HPDE6-E6E7 (cell line): ENCODE results near the gene CDH16.
A peak's percentile ranks its signal among the peaks of the same experiment; 100 is the strongest.
"Not testable (repeated sequence)": the region's sequence is repeated elsewhere in the genome, so short reads cannot be mapped to it uniquely, and the experiment has no call there.

Experiments
- DNase-seq: peaks from one replicate; pipeline ENCODE4 v3.0.0; 2011; ENCODE audit warnings: missing footprints; ENCODE audit errors: extremely low spot score

Gene CDH16, protein sequence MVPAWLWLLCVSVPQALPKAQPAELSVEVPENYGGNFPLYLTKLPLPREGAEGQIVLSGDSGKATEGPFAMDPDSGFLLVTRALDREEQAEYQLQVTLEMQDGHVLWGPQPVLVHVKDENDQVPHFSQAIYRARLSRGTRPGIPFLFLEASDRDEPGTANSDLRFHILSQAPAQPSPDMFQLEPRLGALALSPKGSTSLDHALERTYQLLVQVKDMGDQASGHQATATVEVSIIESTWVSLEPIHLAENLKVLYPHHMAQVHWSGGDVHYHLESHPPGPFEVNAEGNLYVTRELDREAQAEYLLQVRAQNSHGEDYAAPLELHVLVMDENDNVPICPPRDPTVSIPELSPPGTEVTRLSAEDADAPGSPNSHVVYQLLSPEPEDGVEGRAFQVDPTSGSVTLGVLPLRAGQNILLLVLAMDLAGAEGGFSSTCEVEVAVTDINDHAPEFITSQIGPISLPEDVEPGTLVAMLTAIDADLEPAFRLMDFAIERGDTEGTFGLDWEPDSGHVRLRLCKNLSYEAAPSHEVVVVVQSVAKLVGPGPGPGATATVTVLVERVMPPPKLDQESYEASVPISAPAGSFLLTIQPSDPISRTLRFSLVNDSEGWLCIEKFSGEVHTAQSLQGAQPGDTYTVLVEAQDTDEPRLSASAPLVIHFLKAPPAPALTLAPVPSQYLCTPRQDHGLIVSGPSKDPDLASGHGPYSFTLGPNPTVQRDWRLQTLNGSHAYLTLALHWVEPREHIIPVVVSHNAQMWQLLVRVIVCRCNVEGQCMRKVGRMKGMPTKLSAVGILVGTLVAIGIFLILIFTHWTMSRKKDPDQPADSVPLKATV

DNA sequence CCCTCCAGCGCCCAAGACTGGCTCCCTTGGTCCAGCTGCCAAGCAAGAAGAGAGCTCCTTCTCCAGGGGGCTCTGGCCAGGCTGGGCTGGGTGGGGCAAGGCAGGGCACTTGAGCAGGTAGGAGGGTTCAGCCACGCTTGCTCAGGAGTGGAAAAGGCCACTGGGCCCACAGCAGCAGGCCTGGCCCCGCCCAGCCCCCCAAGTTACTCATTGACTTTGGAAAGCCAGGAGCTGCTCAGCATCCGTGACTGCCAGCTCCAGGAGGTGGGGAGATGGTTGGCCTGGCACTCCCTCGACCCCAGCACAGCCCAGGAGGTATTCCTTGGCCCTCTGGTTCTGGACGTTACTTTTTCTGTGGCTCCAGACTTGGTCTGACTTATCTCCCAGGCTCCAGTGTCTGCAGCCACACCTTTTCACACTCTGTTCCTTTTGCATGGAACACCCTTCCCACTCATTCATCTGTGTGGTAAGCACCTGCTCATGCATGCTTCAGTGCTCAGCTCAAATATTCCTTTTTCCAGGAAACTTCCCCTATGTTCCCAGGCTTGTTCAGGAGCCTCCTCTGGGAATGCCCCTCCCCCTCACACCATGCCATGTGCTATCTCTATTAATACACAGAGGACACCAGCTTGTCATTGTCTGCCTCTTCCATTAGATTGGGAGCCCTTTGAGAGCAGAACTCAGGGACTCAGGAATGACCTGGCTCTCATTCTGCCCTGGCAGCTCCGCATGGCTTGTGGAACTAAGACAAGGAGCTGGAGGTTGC is at the start of gene CDH16:
Gene CDH16, minus strand, starts transcription at position 83 of the 766 bp plus-strand sequence. CDS start 820 bp downstream, outside the sequence.
- no peak for DNase-seq

DNA sequence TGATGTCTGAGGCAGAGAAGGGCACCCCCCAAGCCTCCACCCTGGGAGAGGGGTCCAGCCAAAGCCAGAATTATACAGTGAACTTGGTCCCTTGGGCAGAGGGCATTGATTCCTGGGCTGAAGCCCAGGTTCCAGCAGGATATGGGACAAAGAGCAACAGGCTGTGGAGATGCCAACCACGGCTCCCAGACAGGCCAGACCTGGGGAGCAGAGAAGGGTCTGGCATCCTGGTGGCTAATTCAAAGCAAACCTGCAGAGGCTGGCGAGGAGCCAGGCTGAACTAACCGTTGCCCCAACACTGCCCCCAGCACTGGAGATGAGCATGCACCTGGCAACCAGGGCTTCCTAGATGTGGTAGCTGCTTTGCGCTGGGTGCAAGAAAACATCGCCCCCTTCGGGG is 45.4 kb upstream of the CDH16 start:
- DNase-seq = no peak

DNA sequence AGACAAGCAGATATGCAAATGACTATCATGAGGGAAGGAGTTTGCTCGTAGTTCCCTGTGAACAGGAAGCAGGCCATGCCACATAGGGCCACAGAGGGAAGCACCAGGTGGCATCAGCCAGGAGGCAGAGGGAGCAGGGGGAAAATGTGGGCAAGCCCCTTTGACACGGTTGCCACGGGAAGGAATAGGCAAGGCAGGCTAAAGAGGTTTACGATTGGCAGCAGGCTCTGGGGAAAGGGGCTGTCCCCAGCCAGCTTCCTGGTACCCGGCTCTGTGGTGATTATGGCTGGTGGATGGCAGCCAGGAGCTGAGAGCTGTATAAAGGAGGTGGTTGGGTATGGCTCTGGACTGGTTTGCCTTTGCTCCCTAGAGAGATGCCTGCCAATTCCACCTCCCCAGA is 43.2 kb upstream of the CDH16 start:
- no peak for DNase-seq

DNA sequence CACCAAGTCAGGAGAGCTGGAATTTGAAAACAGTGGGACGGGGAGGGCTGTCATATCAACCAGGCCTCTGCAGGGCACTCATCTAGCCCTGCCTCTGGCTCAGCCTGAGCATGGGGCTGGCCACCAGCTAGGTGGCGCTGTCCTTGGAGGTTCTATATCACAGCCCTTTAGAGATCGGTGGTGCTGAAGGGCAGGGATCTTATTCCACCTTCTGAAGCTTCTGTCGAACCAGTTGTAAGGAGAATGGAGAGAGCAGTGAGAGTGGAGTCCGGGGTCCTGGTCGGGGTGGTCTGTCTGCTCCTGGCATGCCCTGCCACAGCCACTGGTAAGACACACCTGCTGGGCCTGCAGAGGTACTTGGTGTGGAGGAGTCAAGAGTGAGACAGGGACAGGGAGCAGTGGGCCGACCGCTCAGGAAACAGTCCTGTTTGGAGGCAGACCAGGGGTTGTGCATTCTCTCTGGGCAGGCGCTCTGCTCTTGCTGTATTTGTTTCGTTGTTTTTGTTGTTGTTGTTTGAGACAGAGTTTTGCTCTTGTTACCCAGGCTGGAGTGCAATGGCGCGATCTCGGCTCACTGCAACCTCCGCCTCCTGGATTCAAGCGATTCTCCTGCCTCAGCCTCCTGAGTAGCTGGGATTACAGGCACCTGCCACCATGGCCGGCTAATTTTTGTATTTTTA is 42.5 kb upstream of the CDH16 start, which contains the start of gene CES3:
Gene CES3, plus strand, starts transcription at position 202 of the 680 bp plus-strand sequence. Its CDS starts 42 bp downstream, at position 244.
- DNase-seq = peak; percentile 70

DNA sequence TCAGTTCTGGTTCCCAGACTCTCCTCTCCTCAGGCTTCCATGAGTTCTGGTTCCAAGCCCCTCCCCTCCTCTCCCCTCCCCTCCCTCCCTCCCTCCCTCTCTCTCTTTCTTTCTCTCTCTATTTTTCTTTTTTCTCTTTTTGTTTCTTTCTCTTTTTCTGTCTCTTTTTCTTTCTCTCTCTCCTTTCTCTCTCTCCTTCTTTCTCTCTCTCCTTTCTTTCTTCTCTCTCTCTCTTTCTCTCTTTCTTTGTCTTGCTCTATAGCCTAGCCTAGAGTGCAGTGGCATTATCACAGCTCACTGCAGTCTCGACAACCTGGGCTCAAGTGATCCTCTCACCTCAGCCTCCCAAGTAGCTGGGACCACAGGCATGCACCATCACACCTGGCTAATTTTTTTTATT is 41.6 kb upstream of the CDH16 start:
- no peak for DNase-seq

DNA sequence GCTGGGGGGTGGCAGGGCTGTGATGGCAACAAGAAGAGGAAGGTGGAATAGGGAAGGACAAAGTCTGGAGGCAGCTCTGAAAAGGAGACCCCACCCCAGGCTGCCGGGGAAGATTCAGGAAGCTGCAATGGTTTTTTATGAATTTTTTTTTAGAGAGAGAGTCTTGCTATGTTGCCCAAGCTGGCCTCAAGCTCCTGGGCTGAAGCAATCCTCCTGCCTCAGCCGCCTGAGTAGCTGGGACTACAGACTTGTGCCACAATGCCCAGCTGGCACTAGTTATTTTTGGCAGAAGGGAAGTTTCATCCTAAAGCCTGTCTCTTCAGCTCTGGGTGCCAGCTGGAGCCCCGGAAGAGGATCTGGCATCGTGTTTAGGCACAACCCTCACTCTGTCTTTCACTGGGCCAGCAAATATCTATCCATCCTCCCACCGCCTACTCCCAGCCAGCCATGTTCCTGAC is 41.0 kb upstream of the CDH16 start:
- no peak for DNase-seq

DNA sequence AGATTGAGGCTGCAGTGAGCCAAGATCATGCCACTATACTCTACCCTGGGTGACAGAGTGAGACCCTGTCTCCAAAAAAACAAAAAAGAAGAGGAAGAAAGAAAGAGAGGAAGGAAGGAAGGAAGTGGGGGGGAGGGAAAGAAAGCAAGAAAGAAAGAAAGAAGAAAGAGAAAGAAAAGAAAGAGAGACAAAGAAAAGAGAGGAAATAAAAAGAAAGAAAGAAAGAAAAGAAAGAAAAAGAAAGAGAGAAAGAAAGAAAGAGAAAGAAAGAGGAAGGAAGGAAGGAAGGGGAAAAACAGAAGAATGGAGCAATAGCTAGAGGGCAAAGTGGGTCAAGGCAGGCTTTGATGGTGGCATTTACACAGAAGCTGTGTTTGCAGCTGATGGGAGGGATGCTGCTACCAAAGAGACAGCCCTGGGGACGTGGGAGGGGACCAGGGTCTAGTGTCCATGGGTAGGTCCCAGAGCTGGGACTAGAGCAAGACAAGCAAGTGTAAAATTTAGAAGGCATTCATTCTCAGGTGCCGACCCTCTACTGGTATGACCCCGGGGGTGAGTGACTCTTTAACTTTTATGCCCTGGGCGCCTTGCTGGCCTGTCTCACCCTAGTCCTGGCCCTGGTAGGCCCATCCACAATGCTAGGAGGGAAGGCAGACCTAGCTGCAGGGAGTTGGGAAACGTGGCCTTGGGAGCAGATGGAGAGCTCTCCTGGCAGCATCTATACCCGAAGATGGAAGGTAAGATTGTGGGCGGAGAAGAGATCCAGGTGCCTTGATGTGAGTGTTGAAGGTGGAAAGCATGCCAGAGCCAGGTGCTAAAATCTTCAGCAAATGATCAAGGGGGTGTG is 40.4 kb upstream of the CDH16 start:
- no peak for DNase-seq

DNA sequence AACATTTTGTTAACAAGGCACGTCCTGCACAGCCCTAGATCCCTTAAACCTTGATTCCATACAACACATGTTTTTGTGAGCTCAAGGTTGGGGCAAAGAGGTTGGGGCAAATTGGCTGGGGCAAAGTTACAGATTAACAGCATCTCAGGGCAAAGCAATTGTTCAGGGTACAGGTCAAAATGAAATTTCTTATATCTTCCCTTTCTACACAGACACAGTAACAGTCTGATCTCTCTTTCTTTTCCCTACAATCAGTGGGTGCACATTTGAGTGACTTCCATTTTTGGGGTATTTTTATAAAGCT is 37.4 kb upstream of the CDH16 start:
- not testable (repeated sequence) for DNase-seq

DNA sequence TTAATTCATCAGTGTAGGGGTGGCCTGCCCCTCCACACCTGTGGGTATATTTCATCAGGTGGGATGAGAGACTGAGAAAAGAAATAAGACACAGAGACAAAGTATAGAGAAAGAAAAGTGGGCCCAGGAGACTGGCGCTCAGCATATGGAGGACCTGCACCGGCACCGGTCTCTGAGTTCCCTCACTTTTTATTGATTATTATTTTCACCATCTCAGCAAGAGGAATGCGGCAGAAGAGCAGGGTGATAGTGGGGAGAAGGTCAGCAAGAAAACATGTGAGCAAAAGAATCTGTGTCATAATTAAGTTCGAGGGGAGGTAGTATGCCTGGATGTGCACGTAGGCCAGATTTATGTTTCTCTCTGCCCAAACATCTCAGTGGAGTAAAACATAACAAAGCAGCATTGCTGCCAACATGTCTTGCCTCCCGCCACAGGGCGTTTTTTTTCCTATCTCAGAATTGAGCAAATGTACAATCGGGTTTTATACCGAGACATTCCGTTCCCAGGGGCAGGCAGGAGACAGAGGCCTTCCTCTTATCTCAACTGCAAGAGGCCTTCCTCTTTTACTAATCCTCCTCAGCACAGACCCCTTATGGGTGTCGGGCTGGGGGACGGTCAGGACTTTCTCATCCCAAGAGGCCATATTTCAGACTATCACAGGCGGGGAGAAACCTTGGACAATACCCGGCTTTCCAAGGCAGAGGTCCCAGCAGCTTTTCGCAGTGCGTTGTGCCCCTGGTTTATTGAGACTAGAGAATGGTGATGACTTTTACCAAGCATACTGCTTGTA is 36.9 kb upstream of the CDH16 start:
- DNase-seq = not testable (repeated sequence)

DNA sequence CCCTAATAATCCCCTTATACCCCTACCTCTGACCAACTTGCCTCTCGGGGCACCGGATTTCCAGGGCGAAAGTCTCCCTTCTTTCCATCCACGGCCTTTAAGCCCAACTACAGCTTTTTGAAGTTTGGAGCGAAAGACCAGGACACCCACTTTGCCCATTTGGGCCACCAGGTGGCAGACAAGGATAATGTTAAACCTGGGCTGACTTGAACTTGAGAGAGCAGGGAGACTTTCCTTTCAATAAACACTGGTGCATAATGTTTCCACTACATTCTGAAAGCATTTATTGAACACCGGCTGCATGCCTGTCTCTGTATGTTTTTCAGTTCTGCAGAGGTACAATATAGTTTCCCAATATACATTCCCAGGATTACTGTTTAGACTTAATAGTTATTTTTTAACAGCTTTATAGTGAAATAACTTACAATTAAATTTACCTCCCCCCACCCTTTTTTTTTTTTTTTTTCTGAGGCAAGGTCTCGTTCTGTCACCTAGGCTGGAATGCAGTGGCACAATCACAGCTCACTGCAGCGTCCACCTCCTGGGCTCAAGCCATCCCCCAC is 35.5 kb upstream of the CDH16 start:
- peak; percentile 89 for DNase-seq

DNA sequence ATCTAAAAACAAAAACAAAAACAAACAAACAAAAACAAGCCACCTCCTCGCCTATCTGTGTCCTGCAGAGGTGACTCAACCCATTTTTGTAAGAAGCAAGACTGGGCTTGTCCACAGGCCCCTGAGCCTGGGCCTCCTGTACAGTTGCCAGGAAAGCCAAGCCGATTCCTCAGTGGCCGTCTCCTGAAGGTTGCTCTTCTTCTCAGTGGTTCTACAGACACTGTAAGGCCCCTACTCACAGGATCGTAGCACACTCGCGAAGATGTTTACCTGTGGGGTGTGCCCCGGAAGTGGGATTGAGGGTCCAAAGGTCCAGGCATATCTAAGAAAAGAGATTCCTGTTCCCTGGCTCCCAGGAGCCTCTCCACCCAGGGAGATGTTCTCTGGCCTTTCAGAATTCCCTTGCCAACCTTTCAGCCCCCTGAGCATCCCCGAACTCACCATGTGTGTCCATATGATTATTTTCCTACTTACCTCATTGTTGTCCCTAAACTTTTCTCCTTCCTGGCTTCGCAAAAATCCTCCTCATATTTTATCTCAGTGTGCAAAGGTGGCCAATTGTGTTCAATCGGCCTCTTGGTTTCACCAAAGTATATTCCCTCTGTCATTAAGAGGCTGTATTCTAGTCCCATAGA is 34.9 kb upstream of the CDH16 start:
- peak; percentile 89 for DNase-seq

DNA sequence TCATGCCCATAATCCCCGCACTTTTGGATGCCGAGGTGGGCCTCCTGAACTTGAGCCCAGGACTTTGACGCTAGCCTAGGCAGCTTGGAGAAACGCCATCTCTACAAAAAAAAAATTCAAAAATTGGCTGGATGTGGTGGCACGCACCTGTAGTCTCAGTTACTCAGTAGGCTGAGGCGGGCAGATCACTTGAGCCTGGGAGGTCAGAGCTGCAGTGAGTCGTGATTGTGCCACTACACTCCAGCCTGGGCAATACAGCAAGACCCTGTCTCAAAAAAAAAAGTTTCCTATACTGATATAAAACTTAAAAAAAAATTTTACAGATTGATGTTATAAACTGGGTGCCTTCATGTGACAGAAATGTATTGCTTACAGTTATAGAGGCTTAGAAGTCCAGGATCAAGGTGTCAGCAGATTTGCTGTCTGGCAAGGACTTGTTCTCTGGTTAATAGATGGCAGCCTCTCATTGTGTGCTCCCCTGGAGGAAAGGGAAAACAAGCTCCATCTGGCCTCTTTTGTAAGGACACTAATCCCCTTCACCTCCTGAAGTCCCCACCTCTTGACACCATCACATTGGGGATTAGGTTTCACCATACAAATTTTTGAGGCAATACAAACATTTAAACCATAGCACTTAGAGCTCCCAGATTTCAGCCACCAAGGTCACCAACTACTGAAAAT is 33.9 kb upstream of the CDH16 start:
- no peak for DNase-seq

DNA sequence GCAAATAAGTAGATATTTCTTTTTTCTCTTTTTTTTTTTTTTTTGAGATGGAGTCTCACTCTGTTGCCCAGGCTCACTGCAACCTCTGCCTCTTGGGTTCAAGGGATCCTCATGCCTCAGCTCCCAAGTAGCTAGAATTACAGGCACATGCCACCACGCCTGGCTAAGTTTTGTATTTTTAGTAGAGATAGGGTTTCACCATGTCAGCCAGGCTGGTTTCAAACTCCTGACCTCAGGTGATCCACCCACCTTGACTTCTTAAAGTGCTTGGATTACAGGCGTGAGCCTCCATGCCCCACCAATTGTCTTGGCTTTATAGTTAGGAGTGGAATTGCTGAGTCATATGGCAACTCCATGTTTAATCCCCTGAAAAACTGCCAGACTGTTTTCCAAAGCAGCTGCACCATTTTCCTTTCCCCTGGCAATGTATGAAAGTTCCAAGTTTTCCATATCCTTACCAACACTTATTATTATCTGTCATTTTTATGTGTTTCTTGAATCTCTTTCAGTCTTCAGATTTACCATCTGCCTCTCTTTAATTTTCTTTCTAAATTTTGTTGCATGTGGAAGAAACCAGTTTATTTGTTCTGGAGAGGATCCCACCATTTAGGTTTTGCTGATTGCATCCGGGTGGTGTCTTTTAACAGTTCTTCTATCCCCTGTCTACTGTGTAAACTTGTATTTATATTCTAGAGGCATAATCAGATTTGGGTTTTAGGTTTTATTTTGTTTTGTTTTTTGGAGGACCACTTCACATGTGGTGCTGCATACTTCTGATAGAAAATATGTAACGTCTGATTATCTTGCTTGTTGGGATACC is 32.5 kb upstream of the CDH16 start:
- DNase-seq = no peak

DNA sequence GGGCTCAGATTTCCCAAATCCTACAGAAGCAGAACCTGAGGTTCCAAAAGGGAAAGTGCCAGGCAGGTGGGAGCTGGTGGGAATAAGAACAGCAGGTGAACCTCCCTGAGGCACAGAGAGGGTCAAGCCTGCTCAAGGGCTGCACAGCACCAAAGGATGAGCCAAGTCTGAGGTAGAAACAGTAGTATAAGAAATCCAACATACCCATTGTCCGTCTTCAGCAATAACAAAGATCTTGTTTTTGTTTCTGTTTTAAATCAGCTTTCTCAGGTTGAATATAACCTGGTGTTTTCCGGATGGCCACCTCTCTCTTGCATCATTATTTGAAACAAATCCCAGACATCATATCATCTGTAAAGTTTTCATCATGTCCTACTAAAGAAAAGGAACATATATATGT is 31.8 kb upstream of the CDH16 start:
- no peak for DNase-seq

DNA sequence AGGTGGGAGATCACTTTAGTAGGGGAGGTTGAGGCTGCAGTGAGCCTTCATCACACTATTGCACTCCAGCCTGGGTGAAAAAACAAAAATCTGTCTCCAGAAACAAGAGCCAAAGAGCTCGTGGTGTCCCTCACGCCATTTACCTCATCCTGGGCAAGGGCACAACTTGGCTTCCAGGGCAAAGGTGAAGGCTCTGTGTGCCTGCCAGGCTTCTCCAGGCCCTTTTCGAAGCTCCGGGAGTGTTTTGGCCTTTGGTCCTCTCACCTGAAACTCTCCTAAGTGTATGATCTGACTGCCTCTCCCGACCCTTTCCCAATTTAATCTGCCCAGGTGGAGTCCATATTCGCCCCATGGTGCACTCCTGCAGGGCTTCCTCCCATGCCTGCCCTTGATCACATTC is 30.8 kb upstream of the CDH16 start:
- DNase-seq = no peak

DNA sequence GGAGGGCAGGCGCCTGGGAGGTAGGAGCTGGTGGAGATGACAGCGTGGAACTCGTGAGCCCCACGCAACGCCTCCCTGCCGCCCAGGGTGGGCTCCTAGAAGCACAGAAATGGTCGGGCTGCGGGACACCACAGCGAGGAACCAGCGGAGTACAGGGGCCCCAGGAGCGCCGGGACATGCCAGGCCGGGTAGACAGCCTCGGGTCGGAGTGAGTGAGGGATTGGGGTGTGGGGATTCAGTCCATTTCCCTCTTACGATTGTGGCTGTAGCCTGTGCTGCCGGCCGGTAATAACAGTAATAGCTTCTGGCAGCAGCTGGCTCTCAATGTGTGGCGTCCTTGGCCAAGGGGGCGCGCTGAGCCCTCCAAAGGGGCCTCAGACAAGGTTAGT is 30.1 kb upstream of the CDH16 start:
- no peak for DNase-seq

DNA sequence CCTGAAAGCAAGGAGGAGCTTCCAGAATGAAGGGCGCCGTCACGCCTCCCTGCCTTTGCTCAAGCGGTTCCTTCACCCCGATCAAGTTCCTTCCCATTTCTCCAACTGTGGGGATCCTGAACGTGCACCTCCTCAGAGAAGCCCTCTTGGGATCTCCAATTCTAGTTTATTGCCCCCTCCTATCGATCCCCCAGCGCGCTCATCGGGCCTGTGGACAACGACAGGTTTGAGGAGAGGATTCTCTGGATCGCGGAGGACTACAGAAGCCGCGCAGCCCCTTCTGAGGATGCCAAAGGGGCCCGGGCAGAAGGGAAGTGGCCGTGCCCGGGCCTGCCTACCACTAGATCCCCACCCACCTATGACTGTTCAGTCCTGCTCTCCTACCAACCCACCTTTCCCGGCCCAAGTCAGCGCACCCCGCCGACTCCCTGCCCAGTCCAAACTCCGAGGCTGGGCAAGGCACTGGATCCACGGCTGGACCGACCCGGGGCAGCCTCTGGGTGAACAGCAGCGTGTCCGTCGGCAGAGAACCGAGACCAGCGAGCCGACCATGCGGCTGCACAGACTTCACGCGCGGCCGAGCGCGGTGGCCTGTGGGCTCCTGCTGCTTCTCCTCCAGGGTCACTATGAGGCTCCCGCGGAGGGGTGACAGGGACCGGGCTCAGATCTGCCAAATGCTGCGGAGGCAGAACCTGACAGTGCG is 29.6 kb upstream of the CDH16 start:
- no peak for DNase-seq
